ENCODE measurements around the gene DLST.

Gene DLST

DNA sequence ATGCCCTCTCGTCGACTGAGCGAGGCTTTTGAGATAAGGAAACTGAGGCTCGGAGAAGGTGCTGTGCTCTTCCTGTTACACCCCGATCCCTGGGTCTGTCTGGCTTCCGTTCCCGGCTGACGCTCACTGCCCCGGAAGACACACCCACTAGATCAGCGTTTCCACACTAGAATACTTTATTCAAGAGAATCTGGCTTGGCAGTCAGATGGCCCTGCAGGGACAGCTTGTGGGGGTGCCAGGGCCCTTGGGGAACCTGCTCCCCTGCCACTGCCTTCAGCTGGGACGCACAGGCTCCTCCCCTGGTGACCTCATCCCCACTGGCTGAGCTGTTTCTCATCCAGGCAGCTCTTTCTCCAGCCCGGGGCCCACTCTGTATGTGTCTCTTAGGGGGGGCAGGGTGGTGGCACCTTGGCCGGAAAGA lies 60.0 kb downstream of the DLST start:
- Histone ChIP-seq H3K27ac (peak overlapping the region; percentile 88 to 97 (median 94)), H4K20me1 (no peaks in the 10 kb centered on the region), H3K9me3 (replicated peaks in 1 of 11) (no peaks in the 10 kb centered on the region; a peak in 1 of 22 replicates), H3K4me2 (peak overlapping the region; percentile 77 to 95 (median 91)), H3K27me3 (no peaks in the 10 kb centered on the region), H3K9ac (peak overlapping the region; percentile 78 to 87 (median 84)), H3K4me1 (peaks cover 78 to 100% (median 98%) of the 10 kb centered on the region in 10 experiments), H3K36me3 (no peaks in the 10 kb centered on the region), H3K4me3 (peak overlapping the region; percentile 16 to 64 (median 47); a peak in 17 of 20 replicates)
- no peak for TF ChIP-seq Cebpa-rat (IDR thresholded peaks at IDR 0.05)

- H3K4me2 ChIP-seq = peak overlapping the region; percentile 77 to 95 (median 91)
Observed at GRCh38 chr14:74942181-74942580, 60.5 kb downstream of the DLST start.

DNA sequence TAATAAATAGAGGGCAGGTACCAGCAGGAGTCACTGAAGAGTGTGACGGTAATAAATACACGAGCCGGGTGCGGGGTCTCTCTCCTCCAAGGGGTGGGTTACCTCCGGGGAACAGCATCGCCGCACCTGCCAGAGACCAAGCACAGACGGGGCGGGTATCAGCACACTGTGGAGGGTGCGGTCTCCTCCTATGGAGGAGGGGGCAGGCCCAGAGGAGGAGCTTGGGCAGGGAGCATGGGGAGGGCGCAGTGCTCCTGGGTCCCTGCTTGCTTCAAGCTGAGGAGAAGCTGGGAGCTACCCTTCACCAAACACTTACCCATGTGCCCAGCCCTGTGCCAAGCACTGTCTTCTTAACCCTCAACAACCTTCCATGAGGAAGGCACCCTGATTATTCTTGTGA lies 60.9 kb downstream of the DLST start:
- Histone ChIP-seq H3K27me3 (no peaks in the 10 kb centered on the region), H3K36me3 (no peaks in the 10 kb centered on the region), H4K20me1 (no peaks in the 10 kb centered on the region), H3K9me3 (replicated peaks in 1 of 11) (no peaks in the 10 kb centered on the region; a peak in 1 of 22 replicates), H3K27ac (peak overlapping the region; percentile 88 to 97 (median 94)), H3K4me1 (peaks cover 73 to 99% (median 97%) of the 10 kb centered on the region in 10 experiments), H3K4me3 (peak overlapping the region; percentile 16 to 64 (median 47); a peak in 18 of 20 replicates), H3K9ac (peak overlapping the region; percentile 78 to 87 (median 84)), H3K4me2 (peak overlapping the region; percentile 77 to 95 (median 91))
- TF ChIP-seq Cebpa-rat (IDR thresholded peaks at IDR 0.05) = no peak

More at GRCh38 chr14:74942181-74942580, 60.5 kb downstream of the DLST start:
- peaks cover 77 to 100% (median 98%) of the 10 kb centered on the region in 10 experiments for H3K4me1 ChIP-seq
- TF ChIP-seq Cebpa-rat (IDR thresholded peaks at IDR 0.05) = no peak
- no peaks in the 10 kb centered on the region for H3K27me3 ChIP-seq
- no peaks in the 10 kb centered on the region for H3K36me3 ChIP-seq
- H3K27ac ChIP-seq = peak overlapping the region; percentile 88 to 97 (median 94)
- H3K9me3 ChIP-seq (replicated peaks in 1 of 11) = no peaks in the 10 kb centered on the region; a peak in 1 of 22 replicates
- peak overlapping the region; percentile 78 to 87 (median 84) for H3K9ac ChIP-seq
- H3K4me3 ChIP-seq = peak overlapping the region; percentile 16 to 64 (median 47); a peak in 19 of 20 replicates
- H4K20me1 ChIP-seq = no peaks in the 10 kb centered on the region

DNA sequence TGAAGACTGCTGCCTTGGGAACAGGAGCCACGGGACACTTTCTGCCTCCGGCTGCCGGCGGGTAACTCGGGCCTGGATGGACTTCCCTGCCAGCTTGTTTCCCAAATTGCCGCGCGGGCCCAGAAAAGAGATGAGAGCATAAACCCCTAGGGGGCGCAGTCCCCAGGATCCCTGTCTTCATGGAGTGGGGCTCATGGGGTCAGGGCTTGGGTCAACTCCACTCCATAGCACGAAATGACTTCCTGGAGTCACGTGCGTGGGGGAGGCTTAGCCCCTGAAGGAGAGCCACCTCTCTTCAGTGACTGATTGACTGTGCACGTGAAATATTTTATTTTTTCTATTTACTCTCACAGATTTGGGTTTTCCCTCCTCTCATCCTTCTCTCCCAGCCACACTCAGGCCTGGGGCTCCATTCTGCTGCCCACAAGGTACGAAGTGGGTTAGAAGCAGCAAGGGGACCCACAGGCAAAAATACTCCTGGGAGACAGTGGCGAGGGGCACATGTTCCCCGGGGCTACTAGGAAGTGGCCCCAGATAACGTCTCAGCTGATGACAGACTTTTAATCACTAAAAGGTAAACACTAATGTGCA lies 63.6 kb downstream of the DLST start:
- no peak overlapping the region for H3K4me3 ChIP-seq
- peak overlapping the region in 6 of 11 experiments; percentile 3 to 39 (median 22); a peak in 7 of 22 replicates for H3K9ac ChIP-seq
- no peaks in the 10 kb centered on the region for H3K27me3 ChIP-seq
- peak overlapping the region in 8 of 11 experiments; percentile 1 to 81 (median 70); a peak in 14 of 22 replicates for H3K4me2 ChIP-seq
- no peaks in the 10 kb centered on the region for H3K9me3 ChIP-seq (replicated peaks in 1 of 11)
- no peaks in the 10 kb centered on the region for H4K20me1 ChIP-seq
- peak overlapping the region in 6 of 11 experiments; percentile 14 to 51 (median 39); a peak in 10 of 22 replicates for H3K27ac ChIP-seq
- H3K4me1 ChIP-seq = peaks cover 45 to 72% (median 70%) of the 10 kb centered on the region in 10 experiments
- no peak for TF ChIP-seq Cebpa-rat (IDR thresholded peaks at IDR 0.05)
- no peaks in the 10 kb centered on the region for H3K36me3 ChIP-seq

DNA sequence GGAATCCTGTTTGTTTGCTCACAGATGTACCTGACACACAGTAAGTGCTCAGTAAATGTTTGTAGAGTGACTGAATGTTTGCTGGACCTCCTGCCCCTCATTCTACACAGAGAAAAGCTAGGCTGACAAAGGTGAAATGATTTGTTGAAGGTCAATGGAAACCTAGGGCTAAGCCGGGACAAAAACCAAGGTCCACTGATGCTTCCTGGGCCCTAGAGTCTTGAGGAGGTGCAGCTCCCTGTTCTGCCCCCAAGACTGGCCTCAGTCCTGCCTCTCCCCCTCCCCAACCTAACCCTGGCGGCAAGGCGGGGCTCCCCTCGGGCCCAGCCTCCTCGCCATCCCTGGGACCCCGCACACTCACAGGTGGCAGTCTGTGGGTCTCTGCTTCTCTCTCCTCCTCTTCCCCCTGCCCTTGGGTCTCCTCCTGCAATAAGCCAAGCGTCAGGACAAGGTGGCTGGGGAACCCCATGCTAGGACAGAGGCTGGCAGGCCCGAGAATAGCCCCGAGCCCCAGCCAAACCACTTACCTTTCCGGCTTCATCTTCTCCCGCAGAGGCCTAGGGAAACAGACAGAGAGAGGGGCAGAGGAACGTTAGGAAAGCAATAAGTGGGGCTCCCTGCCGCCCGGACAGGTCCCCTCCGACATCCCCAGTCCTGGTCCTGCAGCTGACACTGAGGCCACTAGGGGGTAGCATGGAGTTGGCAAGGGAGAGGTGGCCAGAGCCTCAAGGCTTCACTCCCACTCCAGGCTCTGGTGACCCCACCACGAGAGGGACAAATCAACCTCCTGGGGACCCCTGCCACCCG lies 64.3 kb downstream of the DLST start:
- Histone ChIP-seq H3K9ac (peak overlapping the region in 8 of 11 experiments; percentile 3 to 51 (median 22); a peak in 10 of 22 replicates), H4K20me1 (no peaks in the 10 kb centered on the region), H3K9me3 (replicated peaks in 1 of 11) (no peaks in the 10 kb centered on the region), H3K27ac (peak overlapping the region in 7 of 11 experiments; percentile 1 to 51 (median 32); a peak in 12 of 22 replicates), H3K27me3 (no peaks in the 10 kb centered on the region), H3K4me1 (peaks cover 39 to 65% (median 63%) of the 10 kb centered on the region in 10 experiments), H3K36me3 (no peaks in the 10 kb centered on the region), H3K4me3 (no peak overlapping the region), H3K4me2 (peak overlapping the region; percentile 16 to 81 (median 69); a peak in 21 of 22 replicates)
- no peak for TF ChIP-seq Cebpa-rat (IDR thresholded peaks at IDR 0.05)

GRCh38 chr14:74946659-74947281 lies 65.1 kb downstream of the DLST start:
- Histone ChIP-seq H3K36me3 (no peaks in the 10 kb centered on the region), H3K4me1 (peaks cover 39 to 65% (median 63%) of the 10 kb centered on the region in 10 experiments), H3K9me3 (replicated peaks in 1 of 11) (no peaks in the 10 kb centered on the region), H3K4me2 (peak overlapping the region; percentile 16 to 81 (median 69); a peak in 20 of 22 replicates), H3K9ac (peak overlapping the region in 4 of 11 experiments; percentile 13 to 51 (median 20); a peak in 5 of 22 replicates), H3K4me3 (no peak overlapping the region), H4K20me1 (no peaks in the 10 kb centered on the region), H3K27ac (peak overlapping the region in 6 of 11 experiments; percentile 1 to 24 (median 8); a peak in 5 of 22 replicates), H3K27me3 (no peaks in the 10 kb centered on the region)
- no peak for TF ChIP-seq Cebpa-rat (IDR thresholded peaks at IDR 0.05)

DNA sequence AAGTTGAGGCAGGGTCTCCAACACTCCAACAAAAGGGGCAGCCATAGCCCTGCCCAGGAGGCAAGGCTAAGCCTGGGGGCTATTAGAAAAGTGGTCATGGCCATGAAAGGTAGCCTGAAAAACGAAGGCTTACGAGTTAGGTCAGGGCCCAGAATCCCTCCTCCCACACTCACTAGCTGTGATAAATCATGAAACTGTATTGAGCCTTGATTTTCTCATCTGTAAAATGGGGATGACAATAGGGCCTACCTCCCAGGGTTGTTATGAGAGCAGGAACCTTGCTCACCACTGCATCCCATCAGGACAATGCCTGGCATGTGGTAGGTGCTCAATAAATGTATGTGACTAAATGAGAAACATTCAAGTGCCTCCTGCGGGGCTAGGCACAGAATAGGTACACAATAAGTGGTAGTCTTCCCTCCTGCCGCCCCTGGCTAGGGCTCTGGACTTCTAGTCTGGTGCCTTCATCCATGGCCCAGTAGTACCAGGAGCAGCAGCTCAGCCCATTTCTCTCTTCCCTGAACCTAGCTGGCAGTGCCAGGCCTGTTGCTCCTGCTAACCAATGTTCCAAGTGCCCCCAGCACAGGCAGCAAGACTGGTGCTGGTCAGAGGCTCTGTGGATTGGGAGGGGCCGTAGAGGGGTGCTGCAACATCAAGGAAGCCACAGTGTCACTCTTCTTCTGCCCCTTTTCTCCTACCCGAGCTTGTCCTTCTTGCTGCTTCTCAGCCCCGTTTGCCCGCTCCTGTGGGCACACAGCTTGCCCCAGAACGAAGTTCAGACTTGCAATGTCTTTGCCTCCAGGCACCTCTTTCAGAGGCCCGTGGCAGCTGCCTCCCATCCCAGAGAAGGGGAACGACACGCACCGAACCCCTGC lies 65.9 kb downstream of the DLST start:
- Histone ChIP-seq H4K20me1 (no peaks in the 10 kb centered on the region), H3K9me3 (replicated peaks in 1 of 11) (no peaks in the 10 kb centered on the region), H3K9ac (peak overlapping the region in 1 of 11 experiments; percentile 13; a peak in 2 of 22 replicates), H3K4me2 (peak overlapping the region in 9 of 11 experiments; percentile 49 to 81 (median 70); a peak in 17 of 22 replicates), H3K36me3 (no peaks in the 10 kb centered on the region), H3K4me3 (no peak overlapping the region), H3K27me3 (no peaks in the 10 kb centered on the region), H3K4me1 (peaks cover 36 to 65% (median 62%) of the 10 kb centered on the region in 10 experiments), H3K27ac (peak overlapping the region in 2 of 11 experiments; percentile 11 to 24; a peak in 3 of 22 replicates)
- TF ChIP-seq Cebpa-rat (IDR thresholded peaks at IDR 0.05) = no peak

All from BLaER1 treated with 17β-estradiol and CSF1 and Interleukin-3, amounts not matched to agents 10 nM and 100 nM (cell line).